HG03108 (cell line): ENCODE data around the gene RER1.
A peak's percentile ranks its signal among the peaks of the same experiment; 100 is the strongest.

Experiments used
- ATAC-seq: cut with Tn5 transposase; IDR thresholded peaks from one replicate; pipeline ENCODE4 v1.9.1; 2021; ENCODE audit warnings: moderate library complexity; ENCODE audit not compliant: unreplicated experiment

RER1 gene

GRCh38 chr1:2391041-2391930 lies at the start of gene RER1, which contains the start of gene MORN1:
TSS of gene RER1 (plus strand) at chr1:2391841. CDS start at chr1:2395791, 3,950 bp downstream.
TSS of gene MORN1 (minus strand) at chr1:2391554. CDS start at chr1:2391533, 21 bp downstream.
- ATAC-seq, result peak; percentile 83

- ATAC-seq, result no peak
These were observed 49.1 kb upstream of the RER1 start for GRCh38 chr1:2342384-2343022.

GRCh38 chr1:2343023-2343935 lies 48.4 kb upstream of the RER1 start:
- no peak for ATAC-seq

- ATAC-seq, result no peak
These were observed 47.4 kb upstream of the RER1 start for GRCh38 chr1:2344121-2344681.

GRCh38 chr1:2344744-2345296 lies 46.8 kb upstream of the RER1 start:
- no peak for ATAC-seq

GRCh38 chr1:2345297-2346075 lies 46.2 kb upstream of the RER1 start:
- no peak for ATAC-seq

- no peak for ATAC-seq
These were observed 44.8 kb upstream of the RER1 start for GRCh38 chr1:2346691-2347408.

- no peak for ATAC-seq
These were observed 44.2 kb upstream of the RER1 start for GRCh38 chr1:2347409-2347785.

GRCh38 chr1:2347896-2348295 lies 43.7 kb upstream of the RER1 start:
- ATAC-seq, result no peak

- no peak for ATAC-seq
These were observed 43.0 kb upstream of the RER1 start for GRCh38 chr1:2348346-2349325.

GRCh38 chr1:2349806-2350205 lies 41.8 kb upstream of the RER1 start:
- no peak for ATAC-seq

GRCh38 chr1:2350501-2350900 lies 41.1 kb upstream of the RER1 start:
- no peak for ATAC-seq

GRCh38 chr1:2350911-2351655 lies 40.6 kb upstream of the RER1 start:
- ATAC-seq, result no peak

- no peak for ATAC-seq
These were observed 39.9 kb upstream of the RER1 start for GRCh38 chr1:2351723-2352122.

- ATAC-seq, result no peak
These were observed 39.2 kb upstream of the RER1 start for GRCh38 chr1:2352341-2352896.

GRCh38 chr1:2352897-2353550 lies 38.6 kb upstream of the RER1 start:
- ATAC-seq, result no peak
